GM12801 (cell line): ENCODE measurements around the gene ITSN1.

Experiments used
- TF ChIP-seq, protein P1 (sequence below): IDR thresholded peaks from one replicate; pipeline ENCODE4 v1.5.1; 2011; ENCODE audit warnings: control low read depth; ENCODE audit not compliant: insufficient read length; ENCODE audit errors: extremely low read depth

The ITSN1 gene

DNA sequence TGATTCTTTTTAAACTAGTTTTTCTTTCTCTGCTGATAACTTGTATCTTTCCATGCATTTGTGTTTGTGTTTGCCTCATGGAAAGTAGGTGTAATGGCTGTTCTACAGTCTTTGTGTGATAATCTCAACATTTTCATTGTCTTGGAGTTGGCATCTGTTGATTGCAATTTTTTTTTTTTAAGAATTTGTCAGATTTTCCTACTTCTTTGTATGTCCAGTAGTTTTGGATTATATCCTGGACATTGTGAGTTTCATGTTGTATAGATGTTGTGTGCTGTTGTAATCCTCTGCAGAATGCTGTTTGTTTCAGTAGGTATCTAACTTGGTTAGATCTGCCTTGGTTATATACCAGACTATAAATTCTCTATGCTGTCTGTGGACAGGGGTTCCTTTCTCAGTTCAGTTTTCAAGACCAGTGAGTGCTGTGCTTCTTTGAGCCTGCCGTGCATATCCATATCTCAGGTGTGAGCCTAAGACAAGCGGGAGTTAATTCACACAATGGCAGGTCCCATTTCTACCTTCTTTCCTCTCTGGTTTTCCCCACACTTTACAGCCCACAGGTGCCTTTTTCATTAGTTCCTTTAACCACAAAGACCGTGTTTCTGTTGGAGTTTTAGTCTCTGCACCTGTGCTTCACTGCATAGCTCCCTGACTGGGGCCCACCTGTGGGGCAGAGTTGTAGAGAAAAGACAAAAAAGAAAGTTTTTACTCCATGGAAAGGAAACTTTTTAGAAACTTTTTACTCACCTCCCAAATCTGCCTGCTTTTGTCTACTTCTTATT, 69.9 kb downstream of the ITSN1 start:
- TF ChIP-seq, protein P1, sequence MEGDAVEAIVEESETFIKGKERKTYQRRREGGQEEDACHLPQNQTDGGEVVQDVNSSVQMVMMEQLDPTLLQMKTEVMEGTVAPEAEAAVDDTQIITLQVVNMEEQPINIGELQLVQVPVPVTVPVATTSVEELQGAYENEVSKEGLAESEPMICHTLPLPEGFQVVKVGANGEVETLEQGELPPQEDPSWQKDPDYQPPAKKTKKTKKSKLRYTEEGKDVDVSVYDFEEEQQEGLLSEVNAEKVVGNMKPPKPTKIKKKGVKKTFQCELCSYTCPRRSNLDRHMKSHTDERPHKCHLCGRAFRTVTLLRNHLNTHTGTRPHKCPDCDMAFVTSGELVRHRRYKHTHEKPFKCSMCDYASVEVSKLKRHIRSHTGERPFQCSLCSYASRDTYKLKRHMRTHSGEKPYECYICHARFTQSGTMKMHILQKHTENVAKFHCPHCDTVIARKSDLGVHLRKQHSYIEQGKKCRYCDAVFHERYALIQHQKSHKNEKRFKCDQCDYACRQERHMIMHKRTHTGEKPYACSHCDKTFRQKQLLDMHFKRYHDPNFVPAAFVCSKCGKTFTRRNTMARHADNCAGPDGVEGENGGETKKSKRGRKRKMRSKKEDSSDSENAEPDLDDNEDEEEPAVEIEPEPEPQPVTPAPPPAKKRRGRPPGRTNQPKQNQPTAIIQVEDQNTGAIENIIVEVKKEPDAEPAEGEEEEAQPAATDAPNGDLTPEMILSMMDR: no peak

DNA sequence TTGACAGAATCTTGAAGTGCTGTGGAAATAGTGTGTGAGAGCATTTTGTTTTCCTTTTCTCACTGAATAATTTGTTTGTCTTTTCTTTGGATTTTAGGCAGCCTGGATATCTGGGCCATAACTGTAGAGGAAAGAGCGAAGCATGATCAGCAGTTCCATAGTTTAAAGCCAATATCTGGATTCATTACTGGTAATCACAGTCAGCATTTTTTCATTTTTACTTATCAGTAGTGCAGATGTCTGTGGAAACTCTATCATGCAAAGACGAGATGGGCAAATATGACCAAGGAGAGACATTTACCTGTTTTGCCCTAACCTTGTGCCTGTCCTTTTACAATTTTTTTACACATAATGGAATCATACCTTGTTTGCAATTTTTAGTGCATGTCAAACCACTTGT, 78.8 kb downstream of the ITSN1 start:
- TF ChIP-seq, protein P1: no peak

DNA sequence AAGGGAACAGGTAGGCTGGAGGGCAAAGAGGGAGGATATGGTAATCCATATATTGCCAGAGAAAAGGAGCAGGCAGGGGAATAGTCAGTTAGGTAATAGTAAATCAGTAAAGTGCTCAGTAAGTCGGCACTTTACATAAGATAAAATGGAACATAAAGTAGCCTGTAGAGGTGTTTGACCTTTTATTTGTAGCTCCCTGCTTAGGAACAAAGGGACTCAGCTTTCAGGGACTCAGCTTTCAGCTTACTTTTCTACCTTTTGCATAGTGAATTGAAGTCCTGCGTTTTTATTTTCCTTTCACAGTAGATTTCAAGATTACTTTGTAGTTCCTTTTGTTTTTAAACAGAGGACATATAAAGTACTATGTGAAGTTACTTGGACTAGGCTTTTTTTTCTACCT, 87.3 kb downstream of the ITSN1 start:
- TF ChIP-seq, protein P1: no peak

DNA sequence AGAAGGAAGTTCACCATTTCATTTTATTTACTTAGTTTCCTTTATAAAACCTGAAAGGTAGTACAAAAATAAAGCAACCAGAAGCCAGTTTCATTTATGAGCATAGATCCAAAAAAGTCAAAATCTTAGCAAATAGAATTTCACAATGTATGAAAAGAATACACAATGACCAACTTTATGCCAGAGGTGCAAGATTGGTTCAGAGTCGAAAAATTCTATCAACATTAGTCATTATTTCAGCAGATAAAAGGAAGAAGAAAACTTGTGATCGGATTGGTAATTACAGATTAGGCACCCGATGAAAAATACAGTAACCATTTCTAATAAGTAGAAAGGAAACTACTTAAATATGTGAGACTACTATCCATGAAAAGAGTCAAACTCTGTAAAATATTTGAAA, 89.1 kb downstream of the ITSN1 start:
- TF ChIP-seq, protein P1: no peak

DNA sequence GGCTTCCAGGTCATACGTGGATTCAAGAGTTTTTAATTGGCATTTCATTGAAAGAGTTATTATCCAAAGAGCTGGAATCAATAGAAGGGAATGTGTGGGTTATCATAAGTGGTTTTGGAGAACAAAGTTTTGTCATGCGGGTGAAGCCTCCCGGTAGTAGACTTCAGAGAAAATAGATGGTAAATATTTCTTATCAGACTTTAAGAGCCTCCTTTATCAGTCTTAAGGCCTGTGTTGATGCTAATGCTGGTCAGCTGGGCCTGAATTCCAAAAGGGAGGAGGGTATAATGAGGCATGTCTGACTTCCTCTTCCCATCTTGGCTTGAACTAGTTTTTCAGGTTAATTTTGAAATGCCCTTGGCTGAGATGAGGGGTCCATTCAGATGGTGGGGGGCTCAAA, 89.7 kb downstream of the ITSN1 start:
- TF ChIP-seq, protein P1: no peak

DNA sequence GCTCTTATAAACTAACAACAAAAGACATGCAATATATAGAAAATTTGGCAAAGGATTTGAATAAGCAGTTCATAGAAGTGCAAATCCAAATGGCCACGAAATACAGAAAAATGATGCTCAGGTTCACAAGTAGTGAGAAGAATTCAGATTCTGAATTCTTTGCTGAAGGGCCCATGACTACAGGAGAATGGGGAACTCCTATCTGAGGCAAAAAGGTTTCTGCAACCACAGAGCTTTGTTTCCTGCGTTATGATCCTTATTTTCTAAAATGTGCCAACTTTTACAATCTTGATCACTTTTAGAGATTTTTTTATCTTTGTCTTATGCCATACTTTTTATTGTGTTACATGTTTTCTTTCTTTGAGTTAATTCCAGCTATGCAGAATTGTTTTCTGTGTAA, 91.3 kb downstream of the ITSN1 start:
- TF ChIP-seq, protein P1: no peak

DNA sequence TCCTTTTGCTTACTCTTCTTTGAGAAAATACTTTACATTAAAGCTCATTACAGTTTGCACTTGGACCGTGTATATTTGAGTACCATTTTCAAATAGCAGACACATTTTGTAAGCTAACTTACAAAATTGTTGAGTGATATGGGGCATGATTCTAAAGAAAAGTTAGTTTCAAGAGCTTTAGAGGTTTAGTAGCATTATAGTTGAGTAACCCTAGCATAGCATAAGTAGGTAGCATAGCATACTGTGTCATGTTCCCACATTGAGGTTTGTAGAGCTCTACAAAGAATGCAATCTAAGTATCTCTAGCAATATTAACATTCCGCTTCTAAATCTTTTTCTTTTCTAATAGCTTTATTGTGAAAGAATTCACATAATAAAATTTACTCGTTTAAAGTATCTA, 92.0 kb downstream of the ITSN1 start:
- TF ChIP-seq, protein P1: no peak

DNA sequence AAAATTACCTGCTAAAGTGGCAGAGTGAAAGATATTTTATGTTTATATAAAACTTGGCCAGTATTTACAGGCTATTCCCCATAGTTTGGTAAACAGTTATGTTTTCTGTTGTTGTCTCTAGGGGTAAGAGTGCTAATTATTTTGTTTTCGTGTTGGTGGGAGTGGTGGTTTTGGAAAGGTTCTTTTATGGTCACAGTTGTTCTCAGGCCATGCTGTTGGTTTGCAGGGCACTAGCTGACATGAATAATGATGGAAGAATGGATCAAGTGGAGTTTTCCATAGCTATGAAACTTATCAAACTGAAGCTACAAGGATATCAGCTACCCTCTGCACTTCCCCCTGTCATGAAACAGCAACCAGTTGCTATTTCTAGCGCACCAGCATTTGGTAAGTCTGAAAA, 92.5 kb downstream of the ITSN1 start:
- TF ChIP-seq, protein P1: no peak
